Psoas muscle (tissue), 8 donors: ENCODE measurements around the gene TFDP1. TPM values are rescaled to one million over a fixed set of nuclear protein-coding genes. Genes with fewer than 3 reads are reported as not detected.
A peak's percentile ranks its signal among the peaks of the same experiment; 100 is the strongest.

Source experiments
- ATAC-seq, 4 donors: fragments of 200-7000 bp; cut with Tn5 transposase; one replicate each; pipeline ENCODE4 v1.9.1; 2020; ENCODE audit warnings: moderate library complexity in 3 of 4, mild to moderate bottlenecking in 2 of 4
- DNase-seq, 2 donors: peaks; one replicate each; pipeline ENCODE4 v3.0.0-alpha.2; 2020
- H3K27ac ChIP-seq: fragments of 200-600 bp; one replicate; pipeline ENCODE4 v1.8.0; 2022
- H3K27me3 ChIP-seq, 3 donors: fragments of 200-600 bp in 1 of 3; one replicate each; pipeline versions ENCODE4 v1.6.1 to v1.8.0; 2013 to 2022; ENCODE audit warnings: low read length in 2 of 3, mild to moderate bottlenecking in 2 of 3, moderate library complexity in 1 of 3; ENCODE audit not compliant: insufficient read depth in 3 of 3
- H3K36me3 ChIP-seq, 2 donors: fragments of 200-600 bp in 1 of 2; one replicate each; pipeline versions ENCODE4 v1.6.1 to v1.8.0; 2013 to 2022; ENCODE audit warnings: low read depth in 1 of 2, mild to moderate bottlenecking in 1 of 2, moderate library complexity in 1 of 2; ENCODE audit not compliant: insufficient read depth in 1 of 2
- H3K4me1 ChIP-seq: fragments of 200-600 bp; one replicate; pipeline ENCODE4 v1.8.0; 2022
- H3K4me3 ChIP-seq: fragments of 200-600 bp; one replicate; pipeline ENCODE4 v1.8.0; 2022; ENCODE audit warnings: mild to moderate bottlenecking
- H3K9me3 ChIP-seq: fragments of 200-600 bp; one replicate; pipeline ENCODE4 v1.8.0; 2022
- CTCF ChIP-seq: fragments of 200-600 bp; IDR thresholded peaks from one replicate; pipeline ENCODE4 v1.8.0; 2022; ENCODE audit warnings: antibody characterized with exemption
- WGBS, 3 donors: extraction: QIAGEN DNeasy Blood & Tissue Kit; methylation state at CpG; one replicate each; pipeline versions ENCODE4 v1.1.6 to v1.1.7; 2013; 5-methylcytosine and 5-hydroxymethylcytosine counted together
- intact Hi-C, 2 donors: fragments of 100-400 bp; cut with DNase I; formaldehyde crosslinking; loops; one replicate each; pipeline versions ENCODE4 v1.11.0 to v1.14.2; 2022
- polyA plus RNA-seq, 3 donors: library from polyadenylated mRNA; stranded (reverse); fragments of 200-250 nt; gene quantifications; one replicate each; pipeline ENCODE4 v1.2.3, GENCODE V29; 2013
- total RNA-seq, 4 donors: library from RNA; stranded (reverse); fragmentation: NEBNext Ultra II Directional in 2 of 4; extraction: Animal tissue kit (Norgen Biotek cat#: 25700) in 2 of 4; gene quantifications; one replicate each; pipeline versions ENCODE4 v1.2.1 to v1.2.4, GENCODE V29; 2021 to 2023
- donor health status: healthy with polysubstance abuse.
- donor health status: DM: no; HTN: no; CAD: no; lungs with moderate emphysema.
- donor health status: Bipolar disorder and iron deficiency.
- donor health status: healthy.
- donor health status: DM: yes; HTN: yes; CAD: no.
- donor health status: DM: no; HTN: no; CAD: no.
- donor health status: DM: no; HTN: no; CAD: no.
- donor health status: DM: yes; HTN: yes; CAD: no.

TFDP1 gene
- total and polyA plus RNA-seq, 7 donors, result 18.8 to 40.2 (median 31.4) TPM

GRCh38 chr13:113613789-113614379 lies 29.3 kb downstream of the TFDP1 start:
- Histone ChIP-seq H3K27me3 (no peaks in the 10 kb centered on the region), H3K4me1 (no peaks in the 10 kb centered on the region), H3K36me3 (peaks cover 0 to 12% of the 10 kb centered on the region in 2 donors), H3K4me3 (no peak overlapping the region), H3K27ac (no peak overlapping the region), H3K9me3 (no peaks in the 10 kb centered on the region)
- TF ChIP-seq CTCF, result no peak
- DNase-seq (no peak), ATAC-seq (no peak)
- WGBS, 3 donors, result 95 to 98% (median 97%) methylated on average over 16 of the region's 16 CpGs
- intact Hi-C loops, result no loop called here

GRCh38 chr13:113616281-113616906 lies 31.8 kb downstream of the TFDP1 start:
- no peaks in the 10 kb centered on the region for H3K4me1 ChIP-seq
- DNase-seq (no peak), ATAC-seq (no peak)
- WGBS, 3 donors, result 88 to 93% (median 90%) methylated on average over 20 of the region's 20 CpGs
- TF ChIP-seq CTCF, result no peak
- H3K36me3 ChIP-seq, result peaks cover 0 to 3% of the 10 kb centered on the region in 2 donors
- H3K9me3 ChIP-seq, result no peaks in the 10 kb centered on the region
- intact Hi-C loops, result no loop called here
- H3K27me3 ChIP-seq, result no peaks in the 10 kb centered on the region
- H3K4me3 ChIP-seq, result no peak overlapping the region
- no peak overlapping the region for H3K27ac ChIP-seq

- Histone ChIP-seq H3K4me1 (no peaks in the 10 kb centered on the region), H3K27ac (no peak overlapping the region), H3K9me3 (no peaks in the 10 kb centered on the region), H3K27me3 (no peaks in the 10 kb centered on the region), H3K36me3 (no peaks in the 10 kb centered on the region), H3K4me3 (no peak overlapping the region)
- no peak for DNase-seq
- ATAC-seq, result peak in 3 of 4 donors; percentile 33 to 53 (median 41)
- intact Hi-C loops, result no loop called here
- 69 to 71% (median 70%) methylated on average over 18 of the region's 18 CpGs for WGBS, 3 donors
- TF ChIP-seq CTCF, result no peak
These were observed 32.6 kb downstream of the TFDP1 start for GRCh38 chr13:113616991-113617749.

GRCh38 chr13:113617961-113618360 lies 33.4 kb downstream of the TFDP1 start:
- no peak overlapping the region for H3K4me3 ChIP-seq
- H3K9me3 ChIP-seq, result no peaks in the 10 kb centered on the region
- no peaks in the 10 kb centered on the region for H3K4me1 ChIP-seq
- intact Hi-C loops, result no loop called here
- WGBS, 3 donors, result 94 to 96% (median 95%) methylated on average over 5 of the region's 5 CpGs
- no peaks in the 10 kb centered on the region for H3K36me3 ChIP-seq
- H3K27ac ChIP-seq, result no peak overlapping the region
- DNase-seq (no peak), ATAC-seq (no peak)
- no peaks in the 10 kb centered on the region for H3K27me3 ChIP-seq
- no peak for TF ChIP-seq CTCF
